Measurements from ENCODE around the gene ELAPOR2.

DNA sequence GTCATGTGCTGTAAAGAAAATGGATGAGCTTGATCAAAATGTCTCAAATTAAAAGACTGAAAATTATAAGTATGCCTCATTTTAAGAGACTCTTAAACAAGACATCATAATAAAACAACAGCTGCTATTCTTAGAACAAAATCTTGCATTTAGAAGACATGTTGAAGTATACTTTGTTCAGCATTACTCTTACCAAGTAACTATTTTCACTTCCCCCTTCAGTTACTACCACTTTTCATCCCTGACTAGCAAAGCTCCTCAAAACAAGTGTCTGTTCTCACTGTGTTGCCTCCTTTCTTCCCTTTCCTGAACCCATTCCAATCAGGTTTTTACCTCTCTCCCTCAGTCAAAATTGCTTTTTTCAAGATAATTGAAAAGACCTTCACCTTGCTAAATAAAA, 31.6 kb downstream of the ELAPOR2 start:
- TF ChIP-seq POLR2AphosphoS5 (IDR thresholded peaks at IDR 0.05; ENCODE audit: low read depth, low read length), result no peak
- no peak for TF ChIP-seq POLR2A (IDR thresholded peaks at IDR 0.05; ENCODE audit: low read depth, low read length)
- no peak for TF ChIP-seq TAF1 (IDR thresholded peaks at IDR 0.05; ENCODE audit: low read depth, low read length)
- peak; percentile 93 for TF ChIP-seq SPI1 (IDR thresholded peaks at IDR 0.05; ENCODE audit: low read depth, low read length)
